Fibroblast of pulmonary artery (primary cell): Measurements from ENCODE around the gene GAL3ST2.

Experiments used
- DNase-seq: peaks from one replicate; pipeline ENCODE4 v3.0.0-alpha.2; 2010; ENCODE audit warnings: low read depth
- H3K4me3 ChIP-seq: replicated peaks from 2 replicates; pipeline ENCODE4 v1.5.1; 2011; ENCODE audit warnings: low read depth, mild to moderate bottlenecking, control low read depth, low read length, moderate library complexity
- TF ChIP-seq, protein P1 (sequence below): IDR thresholded peaks from 2 replicates; pipeline ENCODE4 v1.5.1; 2011; ENCODE audit warnings: mild to moderate bottlenecking, control low read depth, low read length, inconsistent platforms; ENCODE audit errors: missing control alignments

The GAL3ST2 gene

DNA sequence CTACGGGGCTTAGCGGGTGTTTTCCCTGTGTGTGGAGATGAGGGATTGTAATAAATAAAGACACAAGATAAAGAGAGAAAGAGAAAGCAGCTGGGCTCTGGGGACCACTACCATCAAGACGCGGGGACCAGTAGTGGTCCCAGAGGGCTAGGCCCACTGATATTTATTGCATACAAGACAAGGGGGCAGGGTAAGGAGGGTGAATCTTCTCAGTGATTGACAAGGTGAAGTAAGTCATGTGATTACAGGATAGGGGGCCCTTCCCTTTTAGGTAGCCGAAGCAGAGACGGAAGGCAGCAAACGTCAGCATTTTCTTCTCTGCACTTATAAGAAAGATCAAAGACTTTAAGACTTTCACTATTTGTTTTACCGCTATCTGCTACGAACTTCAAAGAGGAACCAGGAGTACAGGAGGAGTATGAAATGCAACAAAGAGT lies 4.5 kb upstream of the GAL3ST2 start:
- TF ChIP-seq, protein P1, sequence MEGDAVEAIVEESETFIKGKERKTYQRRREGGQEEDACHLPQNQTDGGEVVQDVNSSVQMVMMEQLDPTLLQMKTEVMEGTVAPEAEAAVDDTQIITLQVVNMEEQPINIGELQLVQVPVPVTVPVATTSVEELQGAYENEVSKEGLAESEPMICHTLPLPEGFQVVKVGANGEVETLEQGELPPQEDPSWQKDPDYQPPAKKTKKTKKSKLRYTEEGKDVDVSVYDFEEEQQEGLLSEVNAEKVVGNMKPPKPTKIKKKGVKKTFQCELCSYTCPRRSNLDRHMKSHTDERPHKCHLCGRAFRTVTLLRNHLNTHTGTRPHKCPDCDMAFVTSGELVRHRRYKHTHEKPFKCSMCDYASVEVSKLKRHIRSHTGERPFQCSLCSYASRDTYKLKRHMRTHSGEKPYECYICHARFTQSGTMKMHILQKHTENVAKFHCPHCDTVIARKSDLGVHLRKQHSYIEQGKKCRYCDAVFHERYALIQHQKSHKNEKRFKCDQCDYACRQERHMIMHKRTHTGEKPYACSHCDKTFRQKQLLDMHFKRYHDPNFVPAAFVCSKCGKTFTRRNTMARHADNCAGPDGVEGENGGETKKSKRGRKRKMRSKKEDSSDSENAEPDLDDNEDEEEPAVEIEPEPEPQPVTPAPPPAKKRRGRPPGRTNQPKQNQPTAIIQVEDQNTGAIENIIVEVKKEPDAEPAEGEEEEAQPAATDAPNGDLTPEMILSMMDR, result no peak
- no peak overlapping the region for H3K4me3 ChIP-seq
- no peak for DNase-seq

DNA sequence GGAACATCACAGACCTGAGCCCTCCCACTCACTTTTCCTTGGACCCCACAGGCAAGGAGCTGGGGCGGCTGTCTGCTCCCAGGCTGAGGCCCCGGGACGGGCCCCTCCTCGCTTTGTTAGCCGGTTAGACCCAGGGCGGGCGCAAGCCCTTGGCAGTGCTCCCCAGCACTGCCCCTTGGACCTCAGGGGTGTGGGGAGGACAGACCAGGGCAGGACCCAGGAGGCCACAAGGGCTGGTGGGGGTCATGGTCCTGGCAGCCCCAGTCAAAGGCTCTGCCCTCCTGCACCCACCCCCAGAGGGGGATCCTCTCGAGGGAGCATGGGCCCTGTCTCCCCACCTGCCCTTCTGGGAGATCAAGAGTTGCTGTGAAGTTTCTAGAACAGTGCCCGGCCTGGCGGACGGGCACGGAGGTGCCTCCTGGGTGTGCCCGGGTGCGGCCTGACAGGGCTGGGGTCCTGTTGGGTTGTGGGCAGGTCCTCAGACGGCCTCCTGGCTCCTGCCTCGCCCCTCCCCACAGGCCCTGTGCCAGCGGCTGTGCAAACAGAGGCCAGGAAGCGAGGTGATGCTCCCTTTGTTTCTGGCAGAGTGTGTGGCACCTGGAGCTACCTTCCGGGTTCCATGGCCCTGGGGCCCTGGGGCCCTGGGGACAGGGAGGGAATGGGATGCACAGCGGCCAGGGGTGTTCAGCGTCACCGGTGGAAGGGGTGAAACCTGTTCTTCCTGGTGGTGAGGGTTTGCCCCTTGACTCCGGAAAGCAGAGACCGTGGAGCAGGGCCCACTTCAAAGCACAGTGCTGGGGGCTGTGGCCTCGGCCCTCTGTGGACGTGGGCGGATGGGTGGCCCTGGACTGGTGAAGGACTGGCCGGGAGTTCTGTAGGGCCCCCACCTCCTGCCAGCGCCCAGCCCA lies 2.9 kb upstream of the GAL3ST2 start:
- H3K4me3 ChIP-seq, result no peak overlapping the region
- no peak for DNase-seq
- TF ChIP-seq, protein P1, result no peak

DNA sequence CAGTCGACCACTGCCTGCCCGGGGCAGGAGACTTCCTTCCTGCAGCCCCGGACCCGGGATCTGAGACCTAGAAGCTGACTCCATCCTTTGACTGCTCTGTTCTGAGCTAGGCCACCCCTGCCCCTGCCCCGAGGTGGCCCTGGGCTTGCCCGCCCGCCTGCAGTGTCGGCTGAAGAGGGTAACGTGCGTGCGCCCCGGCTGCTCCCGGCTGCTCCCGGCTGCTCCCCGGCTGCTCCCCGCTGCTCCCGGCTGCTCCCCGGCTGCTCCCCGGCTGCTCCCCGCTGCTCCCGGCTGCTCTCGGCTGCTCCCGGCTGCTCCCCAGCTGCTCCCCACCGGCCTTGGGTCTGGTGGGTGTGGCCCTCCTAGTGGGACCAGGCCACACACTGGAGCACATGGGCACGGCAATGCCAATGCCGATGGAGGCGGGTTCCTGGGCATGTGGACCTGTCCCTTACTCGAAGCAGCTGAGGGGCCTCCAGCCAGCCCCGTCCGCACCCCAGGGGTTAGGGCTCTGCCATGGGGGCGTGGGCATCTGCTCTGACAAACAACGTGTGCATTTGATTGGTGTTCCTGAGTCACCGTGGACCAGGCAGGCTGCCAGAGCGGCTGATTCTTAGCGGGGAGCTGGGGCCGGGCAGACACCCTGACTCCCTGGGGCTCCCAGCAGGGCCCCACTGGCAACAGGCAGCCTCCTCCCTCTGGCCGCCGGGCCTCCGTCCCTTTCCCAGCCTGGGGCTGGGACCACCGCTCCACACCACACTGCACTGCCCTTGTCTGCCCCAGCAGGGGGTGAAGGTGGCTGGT lies 2.0 kb upstream of the GAL3ST2 start:
- DNase-seq, result peak; percentile 41
- TF ChIP-seq, protein P1, result no peak

DNA sequence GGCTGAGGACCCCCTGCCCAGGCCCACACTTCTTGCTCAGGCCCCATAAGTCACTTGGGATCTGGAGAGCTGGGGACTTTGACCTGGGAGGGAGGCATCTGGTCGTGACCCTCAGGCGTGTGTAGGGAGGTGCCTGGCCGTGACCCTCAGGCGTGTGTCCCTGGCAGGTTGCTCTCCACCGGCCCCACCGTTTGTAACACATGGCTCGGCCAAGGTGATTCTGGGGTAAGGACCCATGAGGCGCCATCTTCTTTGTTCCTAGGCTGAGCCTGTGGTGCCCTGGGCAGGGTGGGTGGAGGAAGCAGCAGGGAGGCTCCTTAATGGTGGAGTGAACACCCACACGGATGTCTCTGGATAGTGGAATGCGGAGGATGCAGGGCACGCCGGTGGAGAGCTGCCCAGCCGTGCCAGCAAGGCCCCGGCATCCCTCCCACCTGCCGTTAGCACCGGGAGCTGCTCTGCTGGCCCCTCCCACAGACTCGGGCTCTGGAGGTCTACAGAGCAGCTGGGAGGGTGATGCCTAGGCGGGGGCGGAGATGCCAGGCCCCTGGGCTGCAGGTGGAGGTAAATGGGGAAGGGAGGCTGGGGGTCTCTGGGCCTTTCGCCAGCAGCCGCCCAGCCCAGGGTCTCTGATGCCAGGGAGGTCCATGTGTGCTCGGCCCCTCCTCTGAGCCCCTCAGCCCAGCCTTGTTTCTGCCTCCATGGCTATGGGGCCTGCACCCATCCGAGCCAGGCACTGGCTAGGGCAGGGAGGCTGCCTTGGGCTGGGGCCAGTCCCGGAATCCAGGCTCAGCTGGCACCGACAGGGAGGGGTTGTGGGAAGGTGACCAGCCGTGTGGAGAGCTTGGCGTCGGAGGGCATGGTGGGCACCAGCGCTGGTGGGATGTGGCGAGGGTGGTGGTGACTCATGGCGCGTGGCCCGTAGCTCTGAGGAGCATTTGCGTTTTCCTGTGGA lies 1.1 kb upstream of the GAL3ST2 start:
- DNase-seq, result no peak
- no peak overlapping the region for H3K4me3 ChIP-seq
- TF ChIP-seq, protein P1, result no peak

More for the DNA sequence above, 2.0 kb upstream of the GAL3ST2 start:
- no peak overlapping the region for H3K4me3 ChIP-seq

DNA sequence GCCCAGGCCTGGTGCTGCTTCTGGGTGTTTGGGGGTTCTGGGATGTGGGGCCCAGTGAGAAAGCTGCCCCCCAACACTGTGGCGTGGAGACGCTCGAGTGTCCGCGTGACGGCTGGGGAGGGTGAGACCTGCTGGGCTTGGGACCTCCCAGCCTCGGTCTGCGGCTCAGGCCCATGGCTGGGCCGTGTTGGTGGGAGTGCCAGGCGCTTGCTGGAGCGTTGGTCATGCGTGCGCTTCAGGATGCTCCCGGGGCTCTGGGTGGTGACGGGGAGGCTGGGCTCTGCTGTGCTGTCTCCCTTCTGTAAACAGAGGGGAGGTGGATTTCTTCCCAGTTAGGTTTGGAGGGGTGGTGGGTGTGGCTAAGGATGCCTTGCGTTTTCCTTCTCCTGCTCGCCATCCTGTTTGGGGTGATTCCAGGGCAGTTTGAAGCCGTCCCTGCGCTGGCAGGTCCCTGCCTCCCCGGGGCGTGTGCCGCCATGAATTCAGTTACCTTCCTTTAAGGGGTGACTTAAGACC lies 606 bp downstream of the GAL3ST2 start:
- H3K4me3 ChIP-seq, result no peak overlapping the region
- TF ChIP-seq, protein P1, result no peak
- DNase-seq, result no peak
